ENCODE measurements around the gene LRRN4.

The LRRN4 gene

GRCh38 chr20:6008254-6008653 is 45.6 kb downstream of the LRRN4 start:
- Histone ChIP-seq H3F3A (ENCODE audit: control insufficient read depth, insufficient read depth) (peaks cover 10% of the 10 kb centered on the region), H3K9me3 (ENCODE audit: control insufficient read depth, insufficient read depth, low read length) (no peaks in the 10 kb centered on the region), H3K4me3 (ENCODE audit: low read length) (peak overlapping the region; percentile 11; the same call in 1 of the 2 replicates), H4K20me1 (ENCODE audit: control insufficient read depth, insufficient read depth, low read depth, low read length) (peaks cover 13% of the 10 kb centered on the region; the same call in 1 of the 2 replicates), H3K27ac (ENCODE audit: low read depth, low read length) (no peak overlapping the region), H3K27me3 (ENCODE audit: control insufficient read depth, low read length) (no peaks in the 10 kb centered on the region), H3K9me2 (replicated peaks; ENCODE audit: control insufficient read depth, low read length) (no peaks in the 10 kb centered on the region), H3K79me2 (ENCODE audit: control insufficient read depth, low read length) (peaks cover 72% of the 10 kb centered on the region), H3K4me2 (ENCODE audit: low read length) (peak overlapping the region; percentile 100), H3K36me3 (ENCODE audit: control insufficient read depth, low read length) (peaks cover 57% of the 10 kb centered on the region), H3K4me1 (ENCODE audit: control insufficient read depth, low read length) (peaks cover 33% of the 10 kb centered on the region)
- TF ChIP-seq CTCF (IDR thresholded peaks at IDR 0.05; ENCODE audit: low read depth, low read length, poor library complexity, severe bottlenecking) (no peak), EZH2phosphoT487 (IDR thresholded peaks at IDR 0.05; ENCODE audit: borderline replicate concordance, low read length) (no peak)

GRCh38 chr20:6007529-6008103 is 46.2 kb downstream of the LRRN4 start:
- Histone ChIP-seq H3K9me2 (replicated peaks; ENCODE audit: control insufficient read depth, low read length) (no peaks in the 10 kb centered on the region), H3F3A (ENCODE audit: control insufficient read depth, insufficient read depth) (peaks cover 13% of the 10 kb centered on the region), H3K27ac (ENCODE audit: low read depth, low read length) (no peak overlapping the region), H4K20me1 (ENCODE audit: control insufficient read depth, insufficient read depth, low read depth, low read length) (peaks cover 13% of the 10 kb centered on the region; the same call in 1 of the 2 replicates), H3K79me2 (ENCODE audit: control insufficient read depth, low read length) (peaks cover 68% of the 10 kb centered on the region), H3K36me3 (ENCODE audit: control insufficient read depth, low read length) (peaks cover 53% of the 10 kb centered on the region), H3K4me1 (ENCODE audit: control insufficient read depth, low read length) (peaks cover 33% of the 10 kb centered on the region), H3K9me3 (ENCODE audit: control insufficient read depth, insufficient read depth, low read length) (no peaks in the 10 kb centered on the region), H3K4me3 (ENCODE audit: low read length) (peak overlapping the region; percentile 95), H3K27me3 (ENCODE audit: control insufficient read depth, low read length) (no peaks in the 10 kb centered on the region), H3K4me2 (ENCODE audit: low read length) (peak overlapping the region; percentile 100)
- TF ChIP-seq CTCF (IDR thresholded peaks at IDR 0.05; ENCODE audit: low read depth, low read length, poor library complexity, severe bottlenecking) (no peak), EZH2phosphoT487 (IDR thresholded peaks at IDR 0.05; ENCODE audit: borderline replicate concordance, low read length) (no peak)

- Histone ChIP-seq H3K36me3 (ENCODE audit: control insufficient read depth, low read length) (peaks cover 48% of the 10 kb centered on the region), H3K4me3 (ENCODE audit: low read length) (peak overlapping the region; percentile 95), H3K79me2 (ENCODE audit: control insufficient read depth, low read length) (peaks cover 63% of the 10 kb centered on the region), H3K4me2 (ENCODE audit: low read length) (peak overlapping the region; percentile 100), H3K9me3 (ENCODE audit: control insufficient read depth, insufficient read depth, low read length) (no peaks in the 10 kb centered on the region), H3K27ac (ENCODE audit: low read depth, low read length) (no peak overlapping the region), H3F3A (ENCODE audit: control insufficient read depth, insufficient read depth) (peaks cover 14% of the 10 kb centered on the region), H3K27me3 (ENCODE audit: control insufficient read depth, low read length) (no peaks in the 10 kb centered on the region), H3K4me1 (ENCODE audit: control insufficient read depth, low read length) (peaks cover 33% of the 10 kb centered on the region), H4K20me1 (ENCODE audit: control insufficient read depth, insufficient read depth, low read depth, low read length) (peaks cover 13% of the 10 kb centered on the region; the same call in 1 of the 2 replicates), H3K9me2 (replicated peaks; ENCODE audit: control insufficient read depth, low read length) (no peaks in the 10 kb centered on the region)
- no peak for TF ChIP-seq EZH2phosphoT487 (IDR thresholded peaks at IDR 0.05; ENCODE audit: borderline replicate concordance, low read length)
- no peak for TF ChIP-seq CTCF (IDR thresholded peaks at IDR 0.05; ENCODE audit: low read depth, low read length, poor library complexity, severe bottlenecking)
Observed at GRCh38 chr20:6007094-6007528, 46.7 kb downstream of the LRRN4 start.

All from DOHH2 (cell line).